ENCODE results near the gene TMEM245.

The TMEM245 gene

GRCh38 chr9:109156708-109157107, 37.0 kb upstream of the TMEM245 start:
- no peaks in the 10 kb centered on the region for H3K27me3 ChIP-seq (replicated peaks)
- no peak for DNase-seq
- no peaks in the 10 kb centered on the region for H3K36me3 ChIP-seq (replicated peaks)
- H3K4me3 ChIP-seq (ENCODE audit: low read depth, low read length): no peak overlapping the region
- TF ChIP-seq, protein P1, sequence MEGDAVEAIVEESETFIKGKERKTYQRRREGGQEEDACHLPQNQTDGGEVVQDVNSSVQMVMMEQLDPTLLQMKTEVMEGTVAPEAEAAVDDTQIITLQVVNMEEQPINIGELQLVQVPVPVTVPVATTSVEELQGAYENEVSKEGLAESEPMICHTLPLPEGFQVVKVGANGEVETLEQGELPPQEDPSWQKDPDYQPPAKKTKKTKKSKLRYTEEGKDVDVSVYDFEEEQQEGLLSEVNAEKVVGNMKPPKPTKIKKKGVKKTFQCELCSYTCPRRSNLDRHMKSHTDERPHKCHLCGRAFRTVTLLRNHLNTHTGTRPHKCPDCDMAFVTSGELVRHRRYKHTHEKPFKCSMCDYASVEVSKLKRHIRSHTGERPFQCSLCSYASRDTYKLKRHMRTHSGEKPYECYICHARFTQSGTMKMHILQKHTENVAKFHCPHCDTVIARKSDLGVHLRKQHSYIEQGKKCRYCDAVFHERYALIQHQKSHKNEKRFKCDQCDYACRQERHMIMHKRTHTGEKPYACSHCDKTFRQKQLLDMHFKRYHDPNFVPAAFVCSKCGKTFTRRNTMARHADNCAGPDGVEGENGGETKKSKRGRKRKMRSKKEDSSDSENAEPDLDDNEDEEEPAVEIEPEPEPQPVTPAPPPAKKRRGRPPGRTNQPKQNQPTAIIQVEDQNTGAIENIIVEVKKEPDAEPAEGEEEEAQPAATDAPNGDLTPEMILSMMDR (IDR thresholded peaks at IDR 0.05; ENCODE audit: low read depth, low read length, missing control alignments): no peak
- H3K27ac ChIP-seq: no peak overlapping the region
- in situ Hi-C loops (cut with HindIII; ENCODE audit: low pct_ligation_motif_present, low sequenced_read_pairs): no loop called here

- TF ChIP-seq, protein P1 (IDR thresholded peaks at IDR 0.05; ENCODE audit: low read depth, low read length, missing control alignments): no peak
- H3K27ac ChIP-seq: no peak overlapping the region
- no peak for DNase-seq
- no peaks in the 10 kb centered on the region for H3K36me3 ChIP-seq (replicated peaks)
- H3K27me3 ChIP-seq (replicated peaks): no peaks in the 10 kb centered on the region
- H3K4me3 ChIP-seq (ENCODE audit: low read depth, low read length): no peak overlapping the region
- in situ Hi-C loops (cut with HindIII; ENCODE audit: low pct_ligation_motif_present, low sequenced_read_pairs): no loop called here
These were observed 31.3 kb upstream of the TMEM245 start for GRCh38 chr9:109150925-109151545.

- in situ Hi-C loops (cut with HindIII; ENCODE audit: low pct_ligation_motif_present, low sequenced_read_pairs): no loop called here
- DNase-seq: no peak
- no peaks in the 10 kb centered on the region for H3K27me3 ChIP-seq (replicated peaks)
- H3K4me3 ChIP-seq (ENCODE audit: low read depth, low read length): no peak overlapping the region
- TF ChIP-seq, protein P1 (IDR thresholded peaks at IDR 0.05; ENCODE audit: low read depth, low read length, missing control alignments): no peak
- H3K27ac ChIP-seq: no peak overlapping the region
- no peaks in the 10 kb centered on the region for H3K36me3 ChIP-seq (replicated peaks)
These were observed 30.0 kb upstream of the TMEM245 start for GRCh38 chr9:109149722-109150121.

GRCh38 chr9:109149089-109149488, 29.3 kb upstream of the TMEM245 start:
- in situ Hi-C loops (cut with HindIII; ENCODE audit: low pct_ligation_motif_present, low sequenced_read_pairs): no loop called here
- no peak overlapping the region for H3K4me3 ChIP-seq (ENCODE audit: low read depth, low read length)
- no peak for DNase-seq
- TF ChIP-seq, protein P1 (IDR thresholded peaks at IDR 0.05; ENCODE audit: low read depth, low read length, missing control alignments): no peak
- no peaks in the 10 kb centered on the region for H3K27me3 ChIP-seq (replicated peaks)
- no peak overlapping the region for H3K27ac ChIP-seq
- H3K36me3 ChIP-seq (replicated peaks): no peaks in the 10 kb centered on the region

DNA sequence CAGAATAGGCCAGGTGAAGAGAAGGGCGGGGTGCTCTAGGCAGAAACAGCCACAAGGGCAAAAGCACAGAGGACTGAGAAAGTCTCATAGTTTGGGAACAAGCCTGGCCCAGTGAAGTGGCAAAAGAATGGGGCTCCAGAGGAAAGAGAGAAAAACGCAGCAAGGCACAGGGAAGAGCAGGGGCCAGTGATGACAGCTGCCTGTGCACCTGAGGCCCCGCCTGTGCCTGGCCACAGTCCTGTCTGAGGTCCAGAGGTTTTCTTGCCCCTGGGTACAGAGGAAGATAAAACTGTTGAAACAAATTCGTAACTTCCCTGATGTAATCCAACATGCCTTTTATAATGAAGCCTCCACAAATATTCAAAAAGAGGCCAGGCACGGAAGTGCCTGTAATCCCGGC, 25.3 kb upstream of the TMEM245 start:
- Histone ChIP-seq H3K27ac (no peak overlapping the region), H3K27me3 (replicated peaks) (no peaks in the 10 kb centered on the region), H3K4me3 (ENCODE audit: low read depth, low read length) (no peak overlapping the region), H3K36me3 (replicated peaks) (no peaks in the 10 kb centered on the region)
- in situ Hi-C loops (cut with HindIII; ENCODE audit: low pct_ligation_motif_present, low sequenced_read_pairs): no loop called here
- TF ChIP-seq, protein P1 (IDR thresholded peaks at IDR 0.05; ENCODE audit: low read depth, low read length, missing control alignments): no peak
- DNase-seq: no peak
